Mononuclear cell (primary cell): ENCODE data around the gene BICD2. TPM values are rescaled to one million over a fixed set of nuclear protein-coding genes. Genes with fewer than 3 reads are reported as not detected.

ENCODE experiments used
- H3K27me3 ChIP-seq: 2 replicates; pipeline ENCODE4 v1.6.0; 2011; ENCODE audit warnings: low read length, control low read depth; ENCODE audit not compliant: insufficient read depth
- H3K4me1 ChIP-seq: 2 replicates; pipeline ENCODE4 v1.5.1; 2011; ENCODE audit warnings: mild to moderate bottlenecking, low read length, control low read depth; ENCODE audit not compliant: insufficient read depth
- H3K4me3 ChIP-seq: 2 replicates; pipeline ENCODE4 v1.5.1; 2011; ENCODE audit warnings: mild to moderate bottlenecking, low read length, moderate library complexity
- H3K9me3 ChIP-seq: 2 replicates; pipeline ENCODE4 v1.5.1; 2011; ENCODE audit warnings: low read depth, mild to moderate bottlenecking, control low read depth, low read length
- total RNA-seq: library from RNA; depleted of rRNA; stranded (reverse); fragments of >200 nt; gene quantifications from one replicate; pipeline ENCODE4 v1.2.3, GENCODE V29; 2012

The BICD2 gene
- total RNA-seq, 1 donor, result 27.9 TPM

DNA sequence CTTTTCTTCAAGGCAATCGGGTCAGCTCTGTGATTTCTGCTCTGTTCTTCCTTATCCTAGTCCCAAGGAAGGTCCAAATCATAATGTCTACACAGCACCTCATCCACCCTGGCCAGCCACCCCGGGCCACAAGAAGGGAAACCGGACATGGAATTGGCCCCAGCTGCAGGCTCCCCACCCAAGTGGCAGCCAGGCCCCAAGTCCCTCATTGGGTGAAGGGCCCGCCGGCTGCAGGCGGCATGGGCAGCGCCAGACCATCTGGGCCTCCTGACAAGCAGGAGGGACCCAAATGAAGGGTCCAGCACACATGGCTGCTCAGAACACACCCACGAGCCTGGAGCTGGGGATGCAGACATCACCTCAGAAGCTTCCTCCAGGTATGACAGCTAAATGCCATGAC, 33.7 kb downstream of the BICD2 start:
- peaks cover 56% of the 10 kb centered on the region for H3K4me1 ChIP-seq
- H3K9me3 ChIP-seq, result no peaks in the 10 kb centered on the region
- no peak overlapping the region for H3K4me3 ChIP-seq
- H3K27me3 ChIP-seq, result no peaks in the 10 kb centered on the region

GRCh38 chr9:92729735-92730155, 34.9 kb downstream of the BICD2 start:
- H3K27me3 ChIP-seq, result no peaks in the 10 kb centered on the region
- H3K4me3 ChIP-seq, result no peak overlapping the region
- peaks cover 44% of the 10 kb centered on the region for H3K4me1 ChIP-seq
- H3K9me3 ChIP-seq, result no peaks in the 10 kb centered on the region

- no peak overlapping the region for H3K4me3 ChIP-seq
- peaks cover 41% of the 10 kb centered on the region for H3K4me1 ChIP-seq
- no peaks in the 10 kb centered on the region for H3K9me3 ChIP-seq
- no peaks in the 10 kb centered on the region for H3K27me3 ChIP-seq
Measured at GRCh38 chr9:92728831-92729734, 35.5 kb downstream of the BICD2 start.

DNA sequence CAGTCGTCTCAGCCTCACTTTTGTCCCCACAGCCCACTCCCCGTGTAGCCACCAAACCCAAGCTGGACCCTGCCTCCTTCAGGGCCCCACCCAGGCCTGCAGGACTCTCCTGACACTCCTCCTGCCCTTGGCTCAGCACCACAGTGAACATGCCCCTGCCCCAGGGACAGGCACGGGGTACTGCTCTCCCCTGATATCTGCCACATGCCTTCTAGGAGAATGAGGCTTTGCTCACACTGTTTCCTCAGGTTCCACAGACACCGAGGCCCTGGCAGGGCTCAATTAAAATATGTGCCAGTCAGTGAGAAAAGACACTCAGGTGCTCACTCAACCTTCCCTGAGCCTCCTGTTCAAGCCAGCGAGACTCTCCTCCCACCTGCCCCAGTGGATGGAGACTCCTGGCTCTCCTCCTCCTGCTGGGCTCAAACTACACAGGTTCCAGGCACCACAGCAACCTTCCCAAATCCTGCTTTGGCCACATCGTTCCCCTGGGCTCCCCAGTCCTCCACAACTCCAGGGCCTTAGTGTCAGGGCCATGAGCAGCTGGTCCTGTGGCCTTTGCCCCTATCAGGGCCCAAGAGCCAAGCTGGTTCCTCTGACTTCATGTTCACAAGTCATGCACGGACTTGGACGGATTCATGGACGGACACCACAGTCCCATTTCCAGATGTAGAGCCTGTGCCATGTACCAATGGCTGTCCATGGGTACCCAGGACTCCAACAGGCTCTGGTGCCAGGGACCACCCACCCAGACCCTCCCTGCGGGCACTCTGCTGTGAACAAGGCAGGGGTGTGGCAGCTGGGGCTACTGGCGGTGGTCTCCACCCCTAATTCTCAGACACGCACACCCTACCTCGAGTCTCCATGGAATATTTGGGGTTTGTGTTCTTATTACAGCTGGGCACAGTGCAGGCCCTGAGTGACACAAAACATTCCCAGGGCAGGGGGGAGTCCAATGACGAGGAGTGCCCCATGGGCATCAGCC, 36.6 kb downstream of the BICD2 start:
- peaks cover 41% of the 10 kb centered on the region for H3K4me1 ChIP-seq
- no peaks in the 10 kb centered on the region for H3K27me3 ChIP-seq
- no peaks in the 10 kb centered on the region for H3K9me3 ChIP-seq
- no peak overlapping the region for H3K4me3 ChIP-seq

GRCh38 chr9:92726971-92727715, 37.5 kb downstream of the BICD2 start:
- Histone ChIP-seq H3K9me3 (no peaks in the 10 kb centered on the region), H3K27me3 (no peaks in the 10 kb centered on the region), H3K4me3 (no peak overlapping the region), H3K4me1 (peaks cover 43% of the 10 kb centered on the region)

DNA sequence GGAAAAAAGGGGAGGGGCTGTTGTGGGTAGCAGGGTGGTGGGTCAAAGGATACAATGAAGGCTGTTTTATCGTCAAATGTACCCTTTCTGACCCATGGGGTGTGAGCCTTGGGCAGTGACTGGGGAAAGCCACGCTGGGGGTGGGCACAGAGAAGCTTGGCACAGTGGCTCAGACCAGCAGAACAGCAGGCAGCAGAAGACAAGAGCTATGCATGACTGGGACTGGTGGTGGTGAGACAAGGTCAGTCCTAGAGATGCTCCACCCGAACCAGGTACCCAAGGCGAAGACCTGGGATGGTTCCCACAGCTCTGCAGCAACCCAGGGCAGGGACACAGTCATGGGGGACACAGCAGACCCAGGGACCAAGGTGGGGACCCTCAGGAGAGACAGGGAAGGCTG, 38.3 kb downstream of the BICD2 start:
- Histone ChIP-seq H3K27me3 (no peaks in the 10 kb centered on the region), H3K4me1 (peaks cover 46% of the 10 kb centered on the region), H3K9me3 (no peaks in the 10 kb centered on the region), H3K4me3 (no peak overlapping the region)

- H3K27me3 ChIP-seq, result no peaks in the 10 kb centered on the region
- H3K4me1 ChIP-seq, result peaks cover 44% of the 10 kb centered on the region
- no peak overlapping the region for H3K4me3 ChIP-seq
- H3K9me3 ChIP-seq, result no peaks in the 10 kb centered on the region
Measured at GRCh38 chr9:92725766-92726165, 38.9 kb downstream of the BICD2 start.

DNA sequence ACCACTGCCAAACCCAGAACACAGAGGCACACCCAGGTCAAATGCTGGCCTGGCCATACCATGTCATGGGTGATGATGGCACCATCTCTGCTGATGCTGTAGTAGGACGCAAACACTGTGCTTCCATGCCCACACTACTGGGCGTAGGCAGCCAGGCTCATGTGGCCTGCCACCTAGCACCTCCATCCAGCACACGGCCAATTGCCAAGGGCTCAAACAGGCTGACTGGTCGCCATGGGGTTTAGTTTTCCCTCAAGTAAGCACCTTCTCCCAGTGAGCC, 39.4 kb downstream of the BICD2 start:
- Histone ChIP-seq H3K4me3 (no peak overlapping the region), H3K27me3 (no peaks in the 10 kb centered on the region), H3K4me1 (peaks cover 43% of the 10 kb centered on the region), H3K9me3 (no peaks in the 10 kb centered on the region)

DNA sequence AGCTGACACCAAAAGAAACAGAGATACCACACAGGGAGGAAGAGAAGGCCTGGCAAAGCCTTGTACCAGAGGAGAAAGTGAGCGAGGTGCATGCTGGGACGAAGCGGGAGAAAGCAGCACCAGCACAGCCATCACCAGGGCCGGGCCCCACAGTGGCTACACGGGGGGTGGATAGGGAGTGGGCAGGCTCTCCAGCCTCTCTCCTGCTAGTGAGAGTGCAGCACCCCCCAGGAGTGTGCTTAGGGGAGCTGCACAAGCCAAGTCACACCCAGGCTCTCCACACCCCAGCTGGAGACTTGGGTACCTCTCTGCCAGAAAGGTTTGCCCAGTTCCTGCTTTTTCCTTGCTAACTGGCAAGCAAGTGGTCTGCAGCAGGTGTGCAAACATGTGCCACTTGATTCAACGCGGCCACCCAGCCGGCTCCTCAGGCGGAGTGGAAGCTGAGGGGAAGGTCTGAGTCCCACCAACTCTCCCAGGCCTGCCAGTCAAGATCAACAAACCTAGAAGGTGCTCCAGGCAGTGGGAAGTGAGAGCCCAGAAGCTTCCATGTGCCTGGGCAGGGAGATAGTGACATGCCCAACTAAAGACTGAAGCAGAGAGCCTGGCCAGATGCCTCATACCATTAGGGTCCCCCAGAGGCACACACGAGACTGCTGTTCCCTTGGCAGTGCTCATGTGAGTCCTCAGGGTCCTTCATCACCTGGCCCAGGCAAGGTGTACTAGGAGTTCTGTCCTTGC, 39.9 kb downstream of the BICD2 start:
- Histone ChIP-seq H3K4me1 (peaks cover 39% of the 10 kb centered on the region), H3K9me3 (no peaks in the 10 kb centered on the region), H3K27me3 (no peaks in the 10 kb centered on the region), H3K4me3 (no peak overlapping the region)

DNA sequence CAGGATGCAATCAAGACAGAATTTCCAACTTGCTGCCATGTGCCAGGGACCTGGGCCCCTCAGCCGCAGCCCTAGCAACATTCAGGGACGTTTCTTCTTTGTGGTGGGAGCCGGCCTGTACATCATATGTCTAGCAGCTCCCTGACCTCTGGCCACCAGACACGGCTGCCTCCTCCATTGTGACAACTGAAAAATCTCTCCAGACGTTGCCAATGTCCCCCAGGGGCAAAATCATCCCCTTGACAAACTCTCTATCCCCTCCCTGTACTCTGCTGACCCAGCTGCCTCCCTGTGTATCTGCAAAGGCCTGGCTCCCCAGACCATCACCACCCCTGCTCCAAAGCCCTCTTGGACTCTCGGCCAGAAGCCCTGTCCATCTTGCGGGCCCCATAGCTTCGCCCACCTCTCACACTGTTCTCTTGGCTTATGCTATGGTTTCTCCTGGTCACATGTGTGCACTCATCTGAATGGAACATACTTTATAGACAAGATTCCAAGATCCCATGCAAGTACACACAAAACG, 40.8 kb downstream of the BICD2 start:
- Histone ChIP-seq H3K4me1 (peaks cover 30% of the 10 kb centered on the region), H3K27me3 (no peaks in the 10 kb centered on the region), H3K4me3 (no peak overlapping the region), H3K9me3 (no peaks in the 10 kb centered on the region)

DNA sequence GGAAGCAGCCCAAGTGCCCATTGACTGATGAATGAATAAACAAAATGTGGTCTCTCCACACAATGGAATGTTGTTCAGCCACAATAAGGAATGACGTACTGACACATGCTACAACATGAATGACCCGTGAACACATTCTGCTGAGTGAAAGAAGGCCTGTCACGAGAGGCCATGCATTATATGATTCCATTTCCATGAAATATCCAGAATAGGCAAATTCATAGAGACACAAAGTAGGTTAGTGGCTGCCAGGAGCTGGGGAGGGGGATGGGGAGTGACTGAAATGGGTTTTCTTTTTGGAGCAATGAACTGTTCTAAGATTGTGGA, 41.4 kb downstream of the BICD2 start:
- Histone ChIP-seq H3K4me1 (peaks cover 29% of the 10 kb centered on the region), H3K4me3 (no peak overlapping the region), H3K27me3 (no peaks in the 10 kb centered on the region), H3K9me3 (no peaks in the 10 kb centered on the region)

DNA sequence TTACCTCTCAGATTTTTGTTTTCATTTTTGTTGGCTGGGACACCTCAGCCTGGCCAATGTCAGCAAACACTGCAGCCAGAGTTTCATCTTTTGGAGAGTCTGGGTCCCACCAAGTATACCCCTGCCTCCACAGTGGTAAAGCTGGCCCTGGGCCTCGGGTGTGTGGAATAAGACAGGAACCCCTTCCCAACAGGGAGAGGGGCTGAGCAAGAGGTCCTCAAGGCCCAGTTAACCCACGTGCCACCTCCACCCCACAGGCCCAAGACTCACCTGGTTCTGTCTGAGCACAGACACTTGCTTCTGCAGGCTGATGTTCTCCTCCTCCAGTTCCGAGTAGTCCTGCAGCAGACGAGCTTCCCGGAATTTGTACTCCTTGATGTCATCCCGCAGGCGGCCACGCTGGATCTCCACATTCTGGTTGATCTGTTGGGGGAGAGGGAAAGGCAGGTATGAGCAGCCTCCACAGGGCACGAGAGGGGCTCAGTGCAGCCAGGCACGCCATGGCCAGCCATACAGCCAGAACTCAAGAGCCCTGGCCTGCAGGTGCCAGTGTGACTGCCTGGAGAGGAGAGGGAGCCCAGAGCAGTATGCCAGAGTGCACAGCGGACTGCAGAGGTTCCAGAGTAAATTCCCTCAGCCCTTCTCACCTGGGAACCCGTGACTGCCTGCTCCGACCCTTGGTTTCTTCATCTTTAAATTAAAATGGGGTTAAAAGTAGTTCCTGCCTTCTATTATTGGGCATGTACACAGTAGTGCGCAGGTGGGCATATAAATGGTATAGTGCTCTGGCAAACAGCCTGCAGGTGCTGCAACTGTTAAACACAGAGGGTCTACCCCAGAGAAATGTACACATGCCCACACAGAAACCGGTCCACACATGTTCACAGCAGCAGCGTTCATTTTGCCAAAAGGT, 42.0 kb downstream of the BICD2 start:
- Histone ChIP-seq H3K27me3 (no peaks in the 10 kb centered on the region), H3K9me3 (no peaks in the 10 kb centered on the region), H3K4me1 (peaks cover 24% of the 10 kb centered on the region), H3K4me3 (no peak overlapping the region)

DNA sequence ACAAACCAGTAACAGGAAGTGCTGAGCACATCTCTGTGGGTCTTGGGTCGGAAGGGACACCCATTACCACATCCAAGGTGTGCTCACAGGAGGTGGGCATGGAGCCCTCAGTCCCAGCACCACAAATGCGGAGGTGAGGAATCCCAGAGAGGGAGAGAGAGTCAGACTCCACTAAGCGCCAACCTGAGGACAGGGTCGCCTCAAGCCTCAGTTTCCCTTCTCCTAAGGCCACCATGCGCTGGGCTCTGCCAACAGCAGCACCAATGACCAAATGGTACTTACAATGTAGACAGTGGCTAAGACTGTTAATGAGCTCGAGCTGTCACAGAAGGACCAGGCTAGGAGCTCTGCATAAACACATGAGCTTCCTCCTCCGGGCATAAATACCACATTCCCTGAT, 43.1 kb downstream of the BICD2 start:
- Histone ChIP-seq H3K27me3 (no peaks in the 10 kb centered on the region), H3K4me3 (no peak overlapping the region), H3K4me1 (peaks cover 16% of the 10 kb centered on the region), H3K9me3 (no peaks in the 10 kb centered on the region)
